ENCODE measurements around the gene NT5C3A.
"Not testable (repeated sequence)": the region's sequence is repeated elsewhere in the genome, so short reads cannot be mapped to it uniquely, and the experiment has no call there.

Gene NT5C3A

GRCh38 chr7:32979902-32980301 lies 82.7 kb downstream of the NT5C3A start:
- not testable (repeated sequence) for DNase-seq (ENCODE audit: low spot score)

- DNase-seq (ENCODE audit: low spot score): not testable (repeated sequence)
Observed at GRCh38 chr7:32979246-32979645, 83.3 kb downstream of the NT5C3A start.

GRCh38 chr7:32977159-32977558 lies 85.4 kb downstream of the NT5C3A start:
- DNase-seq (ENCODE audit: low spot score): not testable (repeated sequence)

- not testable (repeated sequence) for DNase-seq (ENCODE audit: low spot score)
Observed at GRCh38 chr7:32971967-32972366, 90.6 kb downstream of the NT5C3A start.

GRCh38 chr7:32967268-32967582 lies 95.4 kb downstream of the NT5C3A start:
- not testable (repeated sequence) for DNase-seq (ENCODE audit: low spot score)

GRCh38 chr7:32966489-32967267 lies 95.9 kb downstream of the NT5C3A start:
- not testable (repeated sequence) for DNase-seq (ENCODE audit: low spot score)

- DNase-seq (ENCODE audit: low spot score): not testable (repeated sequence)
Observed at GRCh38 chr7:32964461-32965159, 98.0 kb downstream of the NT5C3A start.
